PC-3 (cell line): ENCODE results near the gene OBP2B. TPM values are rescaled to one million over a fixed set of nuclear protein-coding genes. Genes with fewer than 3 reads are reported as not detected.

ENCODE experiments used
- ATAC-seq: fragments of 200-7000 bp; cut with Tn5 transposase; 2 replicates; pipeline ENCODE4 v1.9.1; 2020; ENCODE audit warnings: mild to moderate bottlenecking, moderate library complexity
- BruUV-seq: library from RNA; stranded (reverse); fragments of 400-500 nt; replicated peaks from 2 replicates; lab custom pipeline; 2021; lab: Mats Ljungman, UMichigan
- CTCF ChIA-PET: fragments of 300-600 bp; sonication (Branson Sonifier 250); formaldehyde crosslinking; loops from one replicate; lab custom pipeline; 2022; ENCODE audit warnings: antibody characterized with exemption; lab: Charles Lee
- POLR2A ChIA-PET: fragments of 300-600 bp; sonication (Branson Sonifier 250); formaldehyde crosslinking; loops from one replicate; lab custom pipeline; 2022; ENCODE audit warnings: antibody characterized with exemption; ENCODE audit not compliant: unreplicated experiment; lab: Charles Lee
- DNase-seq: peaks from one replicate; pipeline ENCODE4 v3.0.0-alpha.2; 2015
- H2AFZ ChIP-seq: fragments of 300-600 bp; sonication (generic); 2 replicates; pipeline ENCODE4 v1.6.0; 2016; ENCODE audit warnings: antibody characterized with exemption, low read length
- H3F3A ChIP-seq: fragments of 300-600 bp; sonication (generic); one replicate; pipeline ENCODE4 v1.6.0; 2017; ENCODE audit warnings: antibody characterized with exemption, low read length, control low read depth, mild to moderate bottlenecking; ENCODE audit not compliant: unreplicated experiment
- H3K27ac ChIP-seq: fragments of 300-600 bp; sonication (generic); 2 replicates; pipeline ENCODE4 v1.5.1; 2016; ENCODE audit warnings: mild to moderate bottlenecking, low read length
- H3K27me3 ChIP-seq: fragments of 300-600 bp; sonication (generic); 2 replicates; pipeline ENCODE4 v1.6.1; 2016; ENCODE audit warnings: low read length, mixed read lengths
- H3K36me3 ChIP-seq: fragments of 300-600 bp; sonication (generic); 2 replicates; pipeline ENCODE4 v1.6.1; 2016; ENCODE audit warnings: low read depth, mixed run types, low read length, mixed read lengths
- H3K4me1 ChIP-seq: fragments of 300-600 bp; sonication (generic); 2 replicates; pipeline ENCODE4 v1.5.1; 2016; ENCODE audit warnings: low read length; ENCODE audit not compliant: insufficient read depth
- H3K4me2 ChIP-seq: fragments of 300-600 bp; sonication (generic); 2 replicates; pipeline ENCODE4 v1.6.0; 2016; ENCODE audit warnings: low read length
- H3K4me3 ChIP-seq: fragments of 300-600 bp; sonication (generic); 2 replicates; pipeline ENCODE4 v1.5.1; 2016; ENCODE audit warnings: mild to moderate bottlenecking, low read length, mixed read lengths
- H3K79me2 ChIP-seq: fragments of 300-600 bp; sonication (generic); 2 replicates; pipeline ENCODE4 v1.6.1; 2017; ENCODE audit warnings: low read length, mixed read lengths
- H3K9ac ChIP-seq: fragments of 300-600 bp; sonication (generic); 2 replicates; pipeline ENCODE4 v1.6.0; 2016; ENCODE audit warnings: mild to moderate bottlenecking, low read length
- H3K9me2 ChIP-seq: fragments of 300-600 bp; sonication (generic); replicated peaks from 2 replicates; pipeline ENCODE4 v1.6.1; 2016; ENCODE audit warnings: mixed run types, low read length, mixed read lengths
- H3K9me3 ChIP-seq: fragments of 300-600 bp; sonication (generic); 2 replicates; pipeline ENCODE4 v1.6.1; 2016; ENCODE audit warnings: low read length, mixed read lengths
- H4K20me1 ChIP-seq: fragments of 300-600 bp; sonication (generic); 2 replicates; pipeline ENCODE4 v1.6.1; 2016; ENCODE audit warnings: low read length, mixed read lengths
- CTCF ChIP-seq: fragments of 300-600 bp; sonication (generic); conservative IDR thresholded peaks from 2 replicates; pipeline ENCODE4 v1.5.1; 2017; ENCODE audit warnings: antibody characterized with exemption, low read depth, mild to moderate bottlenecking, low read length
- EZH2 ChIP-seq: fragments of 300-600 bp; sonication (generic); IDR thresholded peaks from one replicate; pipeline ENCODE4 v1.6.1; 2017; ENCODE audit warnings: antibody characterized with exemption, mild to moderate bottlenecking, low read length; ENCODE audit not compliant: unreplicated experiment
- EZH2phosphoT487 ChIP-seq: fragments of 300-600 bp; sonication (generic); IDR thresholded peaks from 2 replicates; pipeline ENCODE4 v1.6.1; 2018; ENCODE audit warnings: mild to moderate bottlenecking, antibody characterized with exemption, low read length, borderline replicate concordance
- intact Hi-C: fragments of 100-400 bp; cut with micrococcal nuclease; formaldehyde crosslinking; loops from 2 replicates; pipeline ENCODE4 v1.9.0; 2023
- total RNA-seq: library from RNA; depleted of rRNA; stranded (reverse); fragments of >200 nt; gene quantifications from 2 replicates; pipeline ENCODE4 v1.2.3, GENCODE V29; 2014

OBP2B gene
- total RNA-seq, 1 experiment from 2014 or later: not detected

GRCh38 chr9:133169102-133169501, 39.9 kb downstream of the OBP2B start:
- Histone ChIP-seq H2AFZ (no peak overlapping the region), H3K4me3 (no peak overlapping the region), H3K36me3 (no peaks in the 10 kb centered on the region), H3K27ac (no peak overlapping the region), H3K9me2 (no peaks in the 10 kb centered on the region), H3K27me3 (peaks cover 3% of the 10 kb centered on the region; the same call in 1 of the 2 replicates), H3F3A (no peaks in the 10 kb centered on the region), H4K20me1 (no peaks in the 10 kb centered on the region), H3K4me1 (no peaks in the 10 kb centered on the region), H3K9me3 (no peaks in the 10 kb centered on the region), H3K9ac (no peak overlapping the region), H3K79me2 (no peaks in the 10 kb centered on the region), H3K4me2 (no peak overlapping the region)
- no peak for TF ChIP-seq EZH2
- no peak for TF ChIP-seq CTCF
- no peak for TF ChIP-seq EZH2phosphoT487
- ChIA-PET CTCF (no interaction called here), POLR2A (interaction anchor here (0.6 kb wide), 1 partner anchor 139 kb away, joined by 3 read pairs; the partner anchor contains the start of gene GTF3C5)
- no peak for DNase-seq
- intact Hi-C loops: no loop called here
- no TSS peak for BruUV-seq
- ATAC-seq: no peak

- TF ChIP-seq EZH2: no peak
- no peak for TF ChIP-seq EZH2phosphoT487
- TF ChIP-seq CTCF: no peak
- H2AFZ ChIP-seq: no peak overlapping the region
- H3K4me1 ChIP-seq: no peaks in the 10 kb centered on the region
- ATAC-seq: no peak
- BruUV-seq: no TSS peak
- no peak overlapping the region for H3K4me2 ChIP-seq
- H3K9me2 ChIP-seq: no peaks in the 10 kb centered on the region
- peak; percentile 7 for DNase-seq
- H3K36me3 ChIP-seq: no peaks in the 10 kb centered on the region
- no peaks in the 10 kb centered on the region for H3F3A ChIP-seq
- no peaks in the 10 kb centered on the region for H3K79me2 ChIP-seq
- no peaks in the 10 kb centered on the region for H3K27me3 ChIP-seq
- no peaks in the 10 kb centered on the region for H3K9me3 ChIP-seq
- H4K20me1 ChIP-seq: no peaks in the 10 kb centered on the region
- H3K27ac ChIP-seq: no peak overlapping the region
- ChIA-PET CTCF (no interaction called here), POLR2A (interaction anchor here (0.6 kb wide), 1 partner anchor 138 kb away, joined by 3 read pairs; the partner anchor contains the start of gene GTF3C5)
- H3K4me3 ChIP-seq: no peak overlapping the region
- intact Hi-C loops: no loop called here
- H3K9ac ChIP-seq: no peak overlapping the region
These were observed 40.6 kb downstream of the OBP2B start for GRCh38 chr9:133168432-133168831.

GRCh38 chr9:133167769-133168168, 41.3 kb downstream of the OBP2B start:
- ChIA-PET POLR2A (no interaction called here), CTCF (no interaction called here)
- H3K9me2 ChIP-seq: no peaks in the 10 kb centered on the region
- no peak overlapping the region for H3K4me2 ChIP-seq
- H3K4me3 ChIP-seq: no peak overlapping the region
- no peak overlapping the region for H3K27ac ChIP-seq
- H3K9me3 ChIP-seq: no peaks in the 10 kb centered on the region
- no TSS peak for BruUV-seq
- H3K4me1 ChIP-seq: no peaks in the 10 kb centered on the region
- H3K9ac ChIP-seq: no peak overlapping the region
- ATAC-seq (no peak), DNase-seq (no peak)
- no peaks in the 10 kb centered on the region for H3F3A ChIP-seq
- H3K79me2 ChIP-seq: no peaks in the 10 kb centered on the region
- H3K36me3 ChIP-seq: no peaks in the 10 kb centered on the region
- no peaks in the 10 kb centered on the region for H3K27me3 ChIP-seq
- TF ChIP-seq CTCF: no peak
- TF ChIP-seq EZH2: no peak
- no peak for TF ChIP-seq EZH2phosphoT487
- no peak overlapping the region for H2AFZ ChIP-seq
- H4K20me1 ChIP-seq: no peaks in the 10 kb centered on the region
- intact Hi-C loops: no loop called here
